CD14-positive monocyte (primary cell): ENCODE data around the gene FAM174B. TPM values are rescaled to one million over a fixed set of nuclear protein-coding genes. Genes with fewer than 3 reads are reported as not detected.

Experiments
- DNase-seq, 3 donors: peaks; one replicate each; pipeline ENCODE4 v3.0.0-alpha.2; 2011 to 2022
- H2AFZ ChIP-seq: 2 replicates; pipeline ENCODE4 v1.6.0; 2012; ENCODE audit warnings: mild to moderate bottlenecking, low read depth, low read length, inconsistent platforms; ENCODE audit not compliant: insufficient read depth, poor library complexity, severe bottlenecking
- H3K27ac ChIP-seq, 2 donors: 1 replicate in 1 of 2; 2 replicates in 1 of 2; pipeline ENCODE4 v1.5.1; 2012 to 2013; ENCODE audit warnings: low read length in 2 of 2, control low read depth in 1 of 2, inconsistent platforms in 1 of 2, low read depth in 1 of 2, mild to moderate bottlenecking in 1 of 2
- H3K27me3 ChIP-seq, 2 donors: one replicate each; pipeline versions ENCODE4 v1.6.0 to v1.6.1; 2011 to 2013; ENCODE audit warnings: low read length in 2 of 2; ENCODE audit not compliant: control insufficient read depth in 2 of 2, insufficient read depth in 2 of 2
- H3K36me3 ChIP-seq, 2 donors: replicated peaks in 1 of 2; 1 replicate in 1 of 2; 2 replicates in 1 of 2; pipeline versions ENCODE4 v1.5.1 to v1.6.1; 2012 to 2013; ENCODE audit warnings: low read length in 2 of 2, control low read depth in 1 of 2, inconsistent platforms in 1 of 2, mild to moderate bottlenecking in 1 of 2; ENCODE audit not compliant: insufficient read depth in 2 of 2, control insufficient read depth in 1 of 2
- H3K4me1 ChIP-seq, 2 donors: 1 replicate in 1 of 2; 2 replicates in 1 of 2; pipeline versions ENCODE4 v1.5.1 to v1.6.1; 2012 to 2013; ENCODE audit warnings: low read length in 2 of 2, control low read depth in 1 of 2, inconsistent platforms in 1 of 2, mild to moderate bottlenecking in 1 of 2, moderate library complexity in 1 of 2; ENCODE audit not compliant: insufficient read depth in 2 of 2, control insufficient read depth in 1 of 2
- H3K4me2 ChIP-seq: replicated peaks from 2 replicates; pipeline ENCODE3; 2012; ENCODE audit warnings: low read length, moderate library complexity, mild to moderate bottlenecking; ENCODE audit not compliant: poor library complexity, severe bottlenecking; ENCODE audit errors: extremely low read depth
- H3K4me3 ChIP-seq, 3 experiments: fragments of 200-600 bp in 1 of 3; sonication (generic) in 1 of 3; replicated peaks in 1 of 3; 1 replicate in 2 of 3; 2 replicates in 1 of 3; pipeline ENCODE4 v1.5.1; 2011 to 2013; ENCODE audit warnings: low read length in 3 of 3, mild to moderate bottlenecking in 3 of 3, control low read depth in 2 of 3, low read depth in 2 of 3, inconsistent platforms in 1 of 3, moderate library complexity in 1 of 3
- H3K79me2 ChIP-seq: 2 replicates; pipeline ENCODE4 v1.6.0; 2012; ENCODE audit warnings: mild to moderate bottlenecking, control low read depth, inconsistent platforms, low read length, moderate library complexity; ENCODE audit not compliant: insufficient read depth
- H3K9ac ChIP-seq: 2 replicates; pipeline ENCODE4 v1.6.0; 2017; ENCODE audit warnings: low read length, mild to moderate bottlenecking; ENCODE audit not compliant: insufficient read depth, poor library complexity, severe bottlenecking
- H3K9me3 ChIP-seq, 2 donors: replicated peaks in 1 of 2; 1 replicate in 1 of 2; 2 replicates in 1 of 2; pipeline versions ENCODE4 v1.5.1 to v1.6.1; 2012 to 2013; ENCODE audit warnings: low read length in 2 of 2, control low read depth in 1 of 2; ENCODE audit not compliant: control insufficient read depth in 1 of 2, insufficient read depth in 1 of 2
- H4K20me1 ChIP-seq: 2 replicates; pipeline ENCODE4 v1.6.0; 2012; ENCODE audit warnings: mild to moderate bottlenecking, low read length, control low read depth, moderate library complexity; ENCODE audit not compliant: insufficient read depth
- H3K27ac Mint-ChIP-seq, 7 donors: one replicate each; pipeline ENCODE4 v1.8.0; 2020; ENCODE audit warnings: mild to moderate bottlenecking in 7 of 7, mixed read lengths in 7 of 7, moderate library complexity in 6 of 7, inconsistent platforms in 2 of 7
- H3K27me3 Mint-ChIP-seq, 3 donors: one replicate each; pipeline ENCODE4 v1.8.0; 2021 to 2022; ENCODE audit warnings: low read depth in 3 of 3, mild to moderate bottlenecking in 3 of 3, mixed read lengths in 3 of 3, moderate library complexity in 3 of 3, inconsistent platforms in 1 of 3
- H3K36me3 Mint-ChIP-seq, 2 donors: one replicate each; pipeline ENCODE4 v1.8.0; 2020; ENCODE audit warnings: mixed read lengths in 2 of 2, inconsistent platforms in 1 of 2, mild to moderate bottlenecking in 1 of 2
- H3K4me1 Mint-ChIP-seq: one replicate; pipeline ENCODE4 v1.8.0; 2020; ENCODE audit warnings: mild to moderate bottlenecking, mixed read lengths
- H3K4me3 Mint-ChIP-seq, 2 donors: one replicate each; pipeline ENCODE4 v1.8.0; 2020; ENCODE audit warnings: mild to moderate bottlenecking in 2 of 2, mixed read lengths in 2 of 2, moderate library complexity in 1 of 2
- H3K9me3 Mint-ChIP-seq, 7 donors: one replicate each; pipeline ENCODE4 v1.8.0; 2020 to 2022; ENCODE audit warnings: mixed read lengths in 7 of 7, mild to moderate bottlenecking in 6 of 7, moderate library complexity in 6 of 7, inconsistent platforms in 2 of 7
- CTCF ChIP-seq: fragments of 200-600 bp; IDR thresholded peaks from one replicate; pipeline ENCODE4 v1.8.0; 2022; ENCODE audit warnings: antibody characterized with exemption, mild to moderate bottlenecking
- WGBS: methylation state at CpG from one replicate; pipeline ENCODE4 v1.1.5; 2013; ENCODE audit warnings: missing lambda C conversion rate; ENCODE audit not compliant: insufficient coverage; 5-methylcytosine and 5-hydroxymethylcytosine counted together
- intact Hi-C, 2 donors: fragments of 100-400 bp; cut with micrococcal nuclease; formaldehyde crosslinking; loops; one replicate each; pipeline versions ENCODE4 v1.15.0 to v1.15.1; 2023
- polyA plus RNA-seq, 3 donors: library from polyadenylated mRNA; depleted of rRNA in 1 of 3; unstranded in 2 of 3; stranded (reverse) in 1 of 3; fragments of 300-500 nt in 2 of 3; fragments of >200 nt in 1 of 3; fragmentation: Illumina TruSeq in 2 of 3; gene quantifications; 1 replicate in 2 of 3; 2 replicates in 1 of 3; pipeline ENCODE4 v1.2.3, GENCODE V29; 2012 to 2021

FAM174B gene
- polyA plus RNA-seq, 3 donors: 2.2 to 4.7 (median 3.2) TPM

- H3K27me3 Mint-ChIP-seq: peaks cover 0 to 3% (median 2%) of the 10 kb centered on the region in 3 donors
- no peaks in the 10 kb centered on the region for H4K20me1 ChIP-seq
Measured at GRCh38 chr15:92611995-92612745, 43.4 kb downstream of the FAM174B start.

GRCh38 chr15:92611150-92611549 lies 44.4 kb downstream of the FAM174B start:
- Mint-ChIP-seq H3K4me3 (no peak overlapping the region), H3K27ac (no peak overlapping the region), H3K4me1 (no peaks in the 10 kb centered on the region), H3K36me3 (no peaks in the 10 kb centered on the region), H3K27me3 (peaks cover 2 to 4% (median 3%) of the 10 kb centered on the region in 3 donors), H3K9me3 (peaks cover 0 to 5% (median 1%) of the 10 kb centered on the region in 7 donors)
- Histone ChIP-seq H4K20me1 (no peaks in the 10 kb centered on the region), H3K79me2 (no peaks in the 10 kb centered on the region), H3K4me2 (no peak overlapping the region), H3K4me3 (no peak overlapping the region), H3K27ac (no peak overlapping the region), H3K4me1 (no peaks in the 10 kb centered on the region), H3K27me3 (no peaks in the 10 kb centered on the region), H3K36me3 (no peaks in the 10 kb centered on the region), H2AFZ (no peak overlapping the region), H3K9me3 (no peaks in the 10 kb centered on the region), H3K9ac (no peak overlapping the region)
- intact Hi-C loops: no loop called here
- TF ChIP-seq CTCF: no peak
- DNase-seq: no peak

More at GRCh38 chr15:92611995-92612745, 43.4 kb downstream of the FAM174B start:
- Histone ChIP-seq H3K27ac (no peak overlapping the region), H2AFZ (no peak overlapping the region), H3K4me3 (no peak overlapping the region), H3K4me2 (no peak overlapping the region), H3K9me3 (no peaks in the 10 kb centered on the region), H3K4me1 (no peaks in the 10 kb centered on the region), H3K36me3 (no peaks in the 10 kb centered on the region), H3K9ac (no peak overlapping the region), H3K27me3 (no peaks in the 10 kb centered on the region), H3K79me2 (no peaks in the 10 kb centered on the region)
- Mint-ChIP-seq H3K4me1 (no peaks in the 10 kb centered on the region), H3K9me3 (peaks cover 0 to 2% (median 0%) of the 10 kb centered on the region in 7 donors), H3K4me3 (no peak overlapping the region), H3K36me3 (no peaks in the 10 kb centered on the region), H3K27ac (no peak overlapping the region)
- no peak for TF ChIP-seq CTCF
- intact Hi-C loops: no loop called here
- 85% methylated on average over 4 of the region's 7 CpGs for WGBS
- DNase-seq: no peak
